Smooth muscle cell (in vitro differentiated cells): ENCODE results near the gene B4GALNT4. TPM values are rescaled to one million over a fixed set of nuclear protein-coding genes. Genes with fewer than 3 reads are reported as not detected.
"Not testable (repeated sequence)": the region's sequence is repeated elsewhere in the genome, so short reads cannot be mapped to it uniquely, and the experiment has no call there.

Experiments used
- DNase-seq: peaks from one replicate; lab custom pipeline; 2025; ENCODE audit not compliant: unreplicated experiment; lab: John Stamatoyannopoulos, UW
- H2AFZ ChIP-seq: fragments of 200-600 bp; sonication (generic); 2 replicates; pipeline ENCODE4 v1.6.0; 2016; ENCODE audit warnings: antibody characterized with exemption, low read depth, mild to moderate bottlenecking
- H3F3A ChIP-seq: fragments of 200-600 bp; sonication (generic); 2 replicates; pipeline ENCODE4 v1.6.0; 2017; ENCODE audit warnings: antibody characterized with exemption, low read depth
- H3K27ac ChIP-seq: fragments of 200-600 bp; sonication (generic); 2 replicates; pipeline ENCODE4 v1.5.1; 2016; ENCODE audit warnings: low read depth, mild to moderate bottlenecking
- H3K27me3 ChIP-seq: fragments of 200-600 bp; sonication (generic); 2 replicates; pipeline ENCODE4 v1.6.1; 2016; ENCODE audit warnings: low read depth, mild to moderate bottlenecking
- H3K36me3 ChIP-seq: fragments of 200-600 bp; sonication (generic); 2 replicates; pipeline ENCODE4 v1.5.1; 2016; ENCODE audit warnings: low read depth
- H3K4me1 ChIP-seq: fragments of 200-600 bp; sonication (generic); 2 replicates; pipeline ENCODE4 v1.5.1; 2016; ENCODE audit warnings: low read depth
- H3K4me2 ChIP-seq: fragments of 200-600 bp; sonication (generic); 2 replicates; pipeline ENCODE4 v1.6.0; 2016; ENCODE audit warnings: mild to moderate bottlenecking
- H3K4me3 ChIP-seq: fragments of 200-600 bp; sonication (generic); 2 replicates; pipeline ENCODE4 v1.5.1; 2016; ENCODE audit warnings: mild to moderate bottlenecking
- H3K79me2 ChIP-seq: fragments of 200-600 bp; sonication (generic); 2 replicates; pipeline ENCODE4 v1.6.0; 2016; ENCODE audit warnings: low read depth, mild to moderate bottlenecking
- H3K9ac ChIP-seq: fragments of 200-600 bp; sonication (generic); 2 replicates; pipeline ENCODE4 v1.6.0; 2016; ENCODE audit warnings: low read depth
- H3K9me3 ChIP-seq: fragments of 200-600 bp; sonication (generic); replicated peaks from 2 replicates; pipeline ENCODE4 v1.5.1; 2016; ENCODE audit warnings: low read depth
- H4K20me1 ChIP-seq: fragments of 200-600 bp; sonication (generic); 2 replicates; pipeline ENCODE4 v1.6.0; 2016; ENCODE audit warnings: low read depth
- CTCF ChIP-seq: fragments of 200-600 bp; sonication (generic); IDR thresholded peaks from 2 replicates; pipeline ENCODE4 v1.5.1; 2017; ENCODE audit warnings: borderline replicate concordance, mild to moderate bottlenecking, antibody characterized with exemption; ENCODE audit not compliant: insufficient read depth, poor library complexity, severe bottlenecking
- WGBS: methylation state at CpG from one replicate; pipeline ENCODE4 v1.1.7; 2016; ENCODE audit warnings: low lambda C conversion rate; 5-methylcytosine and 5-hydroxymethylcytosine counted together
- polyA plus RNA-seq: library from polyadenylated mRNA; unstranded; fragments of >200 nt; fragmentation: Nextera tagmentation; extraction: Ambion mirVana; gene quantifications from 2 replicates; pipeline ENCODE4 v1.2.1, GENCODE V29; 2016
- total RNA-seq: library from RNA; depleted of rRNA; stranded (reverse); fragments of >200 nt; gene quantifications from 2 replicates; pipeline ENCODE4 v1.2.3, GENCODE V29; 2014

The B4GALNT4 gene
- total and polyA plus RNA-seq, 2 experiments from 2014 or later = 21.9 to 45.8 TPM

GRCh38 chr11:385594-386351 lies 16.5 kb downstream of the B4GALNT4 start:
- Histone ChIP-seq H2AFZ (no peak overlapping the region), H3K4me3 (no peak overlapping the region), H3K4me1 (no peaks in the 10 kb centered on the region), H3F3A (no peaks in the 10 kb centered on the region), H3K27me3 (no peaks in the 10 kb centered on the region), H3K4me2 (no peak overlapping the region), H3K27ac (no peak overlapping the region), H3K9ac (no peak overlapping the region), H3K36me3 (no peaks in the 10 kb centered on the region), H3K79me2 (no peaks in the 10 kb centered on the region), H4K20me1 (no peaks in the 10 kb centered on the region), H3K9me3 (no peaks in the 10 kb centered on the region)
- no peak for TF ChIP-seq CTCF
- DNase-seq = no peak
- 89% methylated on average over 19 of the region's 19 CpGs for WGBS

- Histone ChIP-seq H3K27me3 (no peaks in the 10 kb centered on the region), H3K9me3 (no peaks in the 10 kb centered on the region), H3K4me2 (no peak overlapping the region), H3K79me2 (no peaks in the 10 kb centered on the region), H3K4me3 (no peak overlapping the region), H3K4me1 (no peaks in the 10 kb centered on the region), H3K9ac (no peak overlapping the region), H3F3A (no peaks in the 10 kb centered on the region), H4K20me1 (no peaks in the 10 kb centered on the region), H2AFZ (no peak overlapping the region), H3K36me3 (no peaks in the 10 kb centered on the region), H3K27ac (no peak overlapping the region)
- DNase-seq = no peak
- no peak for TF ChIP-seq CTCF
- WGBS = 88% methylated on average over 6 of the region's 6 CpGs
These were observed 17.2 kb downstream of the B4GALNT4 start for GRCh38 chr11:386483-386882.

GRCh38 chr11:387193-387793 lies 18.0 kb downstream of the B4GALNT4 start:
- no peaks in the 10 kb centered on the region for H3K9me3 ChIP-seq
- H3K4me1 ChIP-seq = no peaks in the 10 kb centered on the region
- H3K79me2 ChIP-seq = no peaks in the 10 kb centered on the region
- H3K36me3 ChIP-seq = no peaks in the 10 kb centered on the region
- no peak overlapping the region for H3K27ac ChIP-seq
- no peak overlapping the region for H2AFZ ChIP-seq
- no peak for DNase-seq
- H3K4me3 ChIP-seq = no peak overlapping the region
- 71% methylated on average over 4 of the region's 4 CpGs for WGBS
- no peak overlapping the region for H3K4me2 ChIP-seq
- no peak for TF ChIP-seq CTCF
- no peaks in the 10 kb centered on the region for H4K20me1 ChIP-seq
- H3K27me3 ChIP-seq = no peaks in the 10 kb centered on the region
- H3K9ac ChIP-seq = no peak overlapping the region
- H3F3A ChIP-seq = no peaks in the 10 kb centered on the region

- H3K9me3 ChIP-seq = not testable (repeated sequence)
These were observed 20.1 kb downstream of the B4GALNT4 start for GRCh38 chr11:389369-389768.

More at GRCh38 chr11:389369-389768, 20.1 kb downstream of the B4GALNT4 start:
- H3K79me2 ChIP-seq, H3K36me3 ChIP-seq, H3F3A ChIP-seq, H3K4me3 ChIP-seq, H2AFZ ChIP-seq, DNase-seq, H3K4me2 ChIP-seq, H3K9ac ChIP-seq, H3K27me3 ChIP-seq, H3K27ac ChIP-seq, H4K20me1 ChIP-seq: not testable (repeated sequence)
- 82% methylated on average over 10 of the region's 17 CpGs for WGBS
- peaks cover 17% of the 10 kb centered on the region for H3K4me1 ChIP-seq
